ENCODE data around the gene NBEA.
A peak's percentile ranks its signal among the peaks of the same experiment; 100 is the strongest.

Gene NBEA

GRCh38 chr13:35279500-35279899 is 337.4 kb downstream of the NBEA start:
- DNase-seq (ENCODE audit: low spot score), result no peak

GRCh38 chr13:35283856-35284255 is 341.8 kb downstream of the NBEA start:
- DNase-seq (ENCODE audit: low spot score), result no peak

- DNase-seq (ENCODE audit: low spot score), result no peak
Observed at GRCh38 chr13:35285677-35286076, 343.6 kb downstream of the NBEA start.

GRCh38 chr13:35292329-35292728 is 350.3 kb downstream of the NBEA start:
- DNase-seq (ENCODE audit: low spot score), result no peak

- no peak for DNase-seq (ENCODE audit: low spot score)
Observed at GRCh38 chr13:35293579-35294226, 351.6 kb downstream of the NBEA start.

GRCh38 chr13:35309706-35310105 is 367.6 kb downstream of the NBEA start:
- peak; percentile 57 for DNase-seq (ENCODE audit: low spot score)

GRCh38 chr13:35332134-35332533 is 390.1 kb downstream of the NBEA start:
- DNase-seq (ENCODE audit: low spot score), result no peak

GRCh38 chr13:35333157-35333556 is 391.1 kb downstream of the NBEA start:
- no peak for DNase-seq (ENCODE audit: low spot score)

- DNase-seq (ENCODE audit: low spot score), result no peak
Observed at GRCh38 chr13:35342440-35342839, 400.4 kb downstream of the NBEA start.

GRCh38 chr13:35343417-35343816 is 401.3 kb downstream of the NBEA start:
- DNase-seq (ENCODE audit: low spot score), result peak; percentile 62

- no peak for DNase-seq (ENCODE audit: low spot score)
Observed at GRCh38 chr13:35345992-35346391, 403.9 kb downstream of the NBEA start.

- DNase-seq (ENCODE audit: low spot score), result no peak
Observed at GRCh38 chr13:35346494-35346893, 404.4 kb downstream of the NBEA start.

- no peak for DNase-seq (ENCODE audit: low spot score)
Observed at GRCh38 chr13:35347679-35348205, 405.7 kb downstream of the NBEA start.

GRCh38 chr13:35349052-35349451 is 407.0 kb downstream of the NBEA start:
- DNase-seq (ENCODE audit: low spot score), result no peak

GRCh38 chr13:35349673-35350278 is 407.7 kb downstream of the NBEA start:
- DNase-seq (ENCODE audit: low spot score), result no peak

- no peak for DNase-seq (ENCODE audit: low spot score)
Observed at GRCh38 chr13:35354285-35354684, 412.2 kb downstream of the NBEA start.

- no peak for DNase-seq (ENCODE audit: low spot score)
Observed at GRCh38 chr13:35354882-35355281, 412.8 kb downstream of the NBEA start.

- no peak for DNase-seq (ENCODE audit: low spot score)
Observed at GRCh38 chr13:35356572-35356971, 414.5 kb downstream of the NBEA start.

GRCh38 chr13:35365883-35366282 is 423.8 kb downstream of the NBEA start:
- DNase-seq (ENCODE audit: low spot score), result no peak

- no peak for DNase-seq (ENCODE audit: low spot score)
Observed at GRCh38 chr13:35367586-35367985, 425.5 kb downstream of the NBEA start.

GRCh38 chr13:35378939-35379338 is 436.9 kb downstream of the NBEA start:
- DNase-seq (ENCODE audit: low spot score), result no peak

- DNase-seq (ENCODE audit: low spot score), result no peak
Observed at GRCh38 chr13:35379663-35380062, 437.6 kb downstream of the NBEA start.

- no peak for DNase-seq (ENCODE audit: low spot score)
Observed at GRCh38 chr13:35387682-35388250, 445.7 kb downstream of the NBEA start.

Data from Ammon's horn (tissue), 1 donor.